GM10266 (cell line): Measurements from ENCODE around the gene NFIL3.
"Not testable (repeated sequence)": the region's sequence is repeated elsewhere in the genome, so short reads cannot be mapped to it uniquely, and the experiment has no call there.

Experiments
- DNase-seq: peaks from one replicate; pipeline ENCODE4 v3.0.0; 2012; ENCODE audit errors: extremely low spot score
- CTCF ChIP-seq: IDR thresholded peaks from 2 replicates; pipeline ENCODE4 v1.5.1; 2012; ENCODE audit warnings: mild to moderate bottlenecking, low read depth; ENCODE audit not compliant: control insufficient read depth, insufficient read depth; ENCODE audit errors: missing control alignments

Gene NFIL3

GRCh38 chr9:91392435-91392834 lies 31.2 kb downstream of the NFIL3 start:
- DNase-seq, result no peak
- no peak for TF ChIP-seq CTCF

GRCh38 chr9:91391818-91392217 lies 31.8 kb downstream of the NFIL3 start:
- no peak for TF ChIP-seq CTCF
- DNase-seq, result no peak

GRCh38 chr9:91391412-91391811 lies 32.2 kb downstream of the NFIL3 start:
- DNase-seq, result no peak
- no peak for TF ChIP-seq CTCF

- not testable (repeated sequence) for DNase-seq
Measured at GRCh38 chr9:91389686-91390085, 33.9 kb downstream of the NFIL3 start.

GRCh38 chr9:91386765-91387164 lies 36.9 kb downstream of the NFIL3 start:
- no peak for TF ChIP-seq CTCF
- no peak for DNase-seq

- no peak for DNase-seq
- no peak for TF ChIP-seq CTCF
Measured at GRCh38 chr9:91384954-91385353, 38.7 kb downstream of the NFIL3 start.

- TF ChIP-seq CTCF, result no peak
- no peak for DNase-seq
Measured at GRCh38 chr9:91383577-91383976, 40.1 kb downstream of the NFIL3 start.

GRCh38 chr9:91382298-91382697 lies 41.3 kb downstream of the NFIL3 start:
- no peak for TF ChIP-seq CTCF

More at GRCh38 chr9:91382298-91382697, 41.3 kb downstream of the NFIL3 start:
- no peak for DNase-seq
